HG02870 (cell line): Measurements from ENCODE around the gene XYLT1.

Experiments used
- ATAC-seq: cut with Tn5 transposase; IDR thresholded peaks from one replicate; pipeline ENCODE4 v1.9.1; 2021; ENCODE audit warnings: mild to moderate bottlenecking, moderate library complexity; ENCODE audit not compliant: unreplicated experiment

XYLT1 gene

DNA sequence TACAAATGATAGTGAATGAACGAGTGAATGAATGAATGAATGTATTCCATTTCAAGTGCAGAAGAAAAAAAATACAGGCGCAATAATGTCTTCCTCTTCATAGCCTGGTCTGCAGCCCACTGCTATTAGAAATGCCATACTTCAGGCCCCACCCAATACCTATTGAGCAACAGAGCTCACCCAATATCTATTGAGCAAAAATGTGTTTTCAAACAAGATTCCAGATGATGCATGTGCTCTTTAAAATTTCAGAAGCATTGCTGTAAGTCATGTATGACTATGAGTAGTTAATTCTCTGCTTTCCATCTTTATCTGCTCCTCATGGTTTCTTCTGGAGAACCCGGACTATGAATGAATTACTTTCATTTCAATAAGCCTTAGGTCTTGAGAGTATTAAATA lies 308.2 kb downstream of the XYLT1 start:
- ATAC-seq, result no peak

DNA sequence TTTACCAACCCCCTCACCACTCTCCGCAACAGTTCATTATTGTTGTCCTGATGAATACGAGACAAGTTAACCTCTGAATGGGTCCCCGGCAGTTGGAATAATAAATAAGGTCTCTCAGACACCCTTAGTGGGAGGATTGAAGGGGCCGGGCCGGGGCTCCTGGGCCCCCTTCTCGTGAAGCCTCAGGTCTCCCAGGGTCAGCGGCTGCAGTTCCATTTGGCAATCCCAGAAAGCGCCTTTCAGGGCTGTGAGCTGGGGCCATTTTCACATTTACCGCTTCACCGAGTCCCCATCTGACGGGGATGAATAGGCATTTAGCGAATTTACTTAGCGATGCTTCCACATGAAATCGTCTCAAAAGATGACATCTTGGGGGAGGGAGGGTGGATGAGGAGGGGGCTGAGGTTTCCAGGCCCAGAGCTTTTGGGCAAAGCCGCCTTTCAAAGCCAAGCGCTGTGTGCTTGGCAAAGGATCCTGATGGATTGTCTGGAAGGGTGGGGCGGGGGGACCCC lies 309.8 kb downstream of the XYLT1 start:
- ATAC-seq, result no peak

- no peak for ATAC-seq
Measured at GRCh38 chr16:17160285-17160853, 310.4 kb downstream of the XYLT1 start.

DNA sequence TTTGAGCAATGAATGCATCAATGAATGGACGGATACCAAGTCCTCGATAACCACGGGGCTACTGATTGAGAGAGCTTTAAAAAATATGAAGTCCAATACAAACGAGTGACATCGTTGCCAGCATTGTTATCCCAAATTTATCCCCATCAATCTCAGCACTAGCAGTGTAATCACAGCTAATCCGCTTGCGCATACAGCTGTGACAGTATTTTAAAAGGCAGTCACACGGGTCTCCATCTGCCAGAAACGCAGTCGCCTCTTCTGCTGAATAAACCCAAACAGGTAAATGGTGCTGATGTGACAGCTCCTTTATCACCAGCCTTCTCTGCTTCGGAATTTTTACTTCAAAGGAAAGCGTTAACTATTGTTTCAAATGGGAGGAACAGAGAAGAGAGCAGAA lies 311.1 kb downstream of the XYLT1 start:
- no peak for ATAC-seq

DNA sequence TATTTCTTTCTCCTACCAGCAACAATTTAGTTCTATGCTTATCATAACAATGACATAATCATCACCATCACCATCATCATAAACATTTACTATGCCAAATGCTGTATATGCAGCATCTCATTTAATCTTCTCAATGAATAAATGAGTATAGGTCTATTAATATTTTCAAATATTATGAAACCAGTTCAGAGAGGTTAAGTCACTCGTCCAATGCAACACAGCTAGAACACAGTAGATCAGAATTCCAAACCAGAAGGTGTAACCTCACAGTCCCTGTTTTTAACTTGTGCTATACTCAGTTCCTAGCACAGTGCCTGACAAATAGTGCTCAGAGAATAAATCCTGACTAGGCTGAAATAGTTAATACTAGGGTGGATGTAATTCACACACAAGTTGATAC lies 314.8 kb downstream of the XYLT1 start:
- ATAC-seq, result no peak

- ATAC-seq, result no peak
Measured at GRCh38 chr16:17155485-17155884, 315.3 kb downstream of the XYLT1 start.

DNA sequence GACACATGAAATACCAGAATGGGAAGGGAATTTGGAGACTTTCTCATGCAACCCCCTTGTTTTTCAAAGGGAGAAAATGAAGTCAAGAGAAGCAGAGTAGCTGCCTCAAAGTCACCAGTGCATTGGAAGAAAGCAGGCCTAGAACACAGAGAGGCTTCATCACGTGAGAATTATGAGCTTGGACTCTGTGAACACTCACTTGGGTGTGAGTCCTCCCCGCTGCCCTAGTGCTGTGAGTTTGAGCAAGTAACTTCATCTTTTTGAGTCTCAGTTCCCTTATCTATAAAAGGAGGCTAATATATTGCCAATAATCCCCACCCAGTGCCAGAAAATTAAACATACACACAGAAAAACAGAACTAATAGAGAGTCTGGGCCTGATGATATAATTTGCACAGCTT lies 315.8 kb downstream of the XYLT1 start:
- no peak for ATAC-seq

DNA sequence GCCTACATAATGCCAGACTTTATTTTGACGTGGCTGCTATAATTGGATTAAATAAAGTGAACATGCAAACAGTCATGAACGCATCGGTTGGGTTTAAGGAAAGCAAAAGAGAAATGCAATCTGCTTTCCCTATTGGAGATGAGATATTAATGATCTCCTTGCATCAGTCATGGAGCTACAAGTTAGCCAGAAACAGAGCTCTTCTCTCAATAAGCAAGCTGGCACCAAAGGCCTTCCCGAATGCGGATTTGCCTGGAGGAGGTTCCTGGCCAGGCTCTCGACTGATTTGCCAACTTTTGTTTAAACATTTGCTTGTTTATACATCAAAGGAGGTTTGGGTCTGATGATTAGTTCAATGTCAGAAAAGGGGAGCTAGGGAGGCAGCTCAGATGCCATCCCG lies 318.4 kb downstream of the XYLT1 start:
- no peak for ATAC-seq

- no peak for ATAC-seq
Measured at GRCh38 chr16:17151335-17151734, 319.4 kb downstream of the XYLT1 start.

- no peak for ATAC-seq
Measured at GRCh38 chr16:17149904-17150483, 320.8 kb downstream of the XYLT1 start.

GRCh38 chr16:17147942-17148341 lies 322.8 kb downstream of the XYLT1 start:
- no peak for ATAC-seq

- no peak for ATAC-seq
Measured at GRCh38 chr16:17145029-17145428, 325.7 kb downstream of the XYLT1 start.

- ATAC-seq, result no peak
Measured at GRCh38 chr16:17144431-17144830, 326.3 kb downstream of the XYLT1 start.

DNA sequence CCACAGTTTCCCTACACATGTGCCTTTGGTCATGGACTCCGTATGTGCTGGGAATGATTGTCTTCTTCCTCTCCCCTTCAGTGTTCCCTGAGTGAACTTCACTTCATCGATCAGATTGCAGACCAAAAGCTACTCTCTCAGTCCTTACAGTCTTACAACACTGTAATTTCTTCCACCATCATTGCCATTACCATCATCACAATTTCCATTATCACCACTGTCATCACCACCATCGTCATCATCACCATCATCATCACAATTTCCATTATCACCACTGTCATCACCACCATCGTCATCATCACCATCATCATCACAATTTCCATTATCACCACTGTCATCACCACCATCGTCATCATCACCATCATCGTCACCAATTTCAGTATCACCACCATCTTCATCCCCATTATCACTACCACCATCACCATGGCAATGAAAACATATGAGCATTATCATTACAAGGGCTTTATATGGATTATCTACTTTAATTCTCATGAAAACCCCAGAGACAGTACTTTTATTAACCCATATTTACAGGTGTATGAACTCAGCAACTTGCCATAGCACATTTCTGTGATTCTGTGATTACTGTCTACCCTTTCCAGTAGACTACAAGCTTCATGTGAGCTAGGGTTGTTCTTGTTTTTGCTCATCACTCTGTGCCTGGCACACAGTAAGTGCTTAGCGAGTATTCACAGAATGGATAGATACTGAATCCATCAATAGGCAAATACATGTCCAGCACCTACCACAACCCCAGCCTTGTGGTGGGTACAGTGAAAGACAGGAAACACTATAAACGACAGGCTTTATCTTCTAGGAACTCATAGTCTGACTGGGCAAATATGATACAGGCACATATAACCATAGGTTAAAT lies 327.0 kb downstream of the XYLT1 start:
- no peak for ATAC-seq

GRCh38 chr16:17138801-17139200 lies 332.0 kb downstream of the XYLT1 start:
- ATAC-seq, result no peak

DNA sequence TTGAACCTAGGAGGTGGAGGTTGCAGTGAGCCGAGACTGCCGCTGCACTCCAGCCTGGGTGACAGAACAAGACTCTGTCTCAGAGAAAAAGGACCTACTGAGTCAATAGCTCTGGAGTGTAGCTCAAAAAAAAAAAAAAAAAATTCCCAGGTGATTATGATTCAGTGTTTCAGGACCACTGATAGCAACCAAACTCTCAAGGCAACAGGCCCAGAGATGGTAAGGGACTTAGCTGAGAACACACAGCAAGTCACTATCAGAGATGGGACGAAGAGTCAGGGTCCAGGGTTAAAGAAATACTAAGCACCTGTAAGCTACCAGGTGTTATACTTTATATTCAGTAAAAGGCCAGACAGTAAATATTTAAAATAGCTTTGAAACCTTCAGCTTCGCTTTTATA lies 335.3 kb downstream of the XYLT1 start:
- no peak for ATAC-seq

DNA sequence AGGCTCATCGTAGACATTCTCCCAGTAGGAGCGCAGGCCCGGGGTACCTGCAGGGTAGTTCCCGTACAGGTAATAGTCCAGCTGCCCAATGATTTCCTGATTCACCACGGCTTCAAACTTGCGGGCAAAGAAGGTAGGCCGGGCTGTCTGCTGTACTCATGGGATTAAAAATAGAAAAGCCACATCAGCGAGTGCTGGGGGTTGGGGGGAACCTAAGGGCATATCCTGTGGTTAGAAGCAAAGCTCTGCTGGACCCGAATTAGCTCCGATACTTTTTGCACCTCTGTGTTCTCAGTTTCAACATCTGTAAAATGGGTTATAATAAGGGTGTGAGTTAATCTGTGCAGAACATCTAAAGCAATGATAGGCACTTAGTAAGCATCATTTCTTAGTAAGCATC lies 336.2 kb downstream of the XYLT1 start:
- peak; percentile 62 for ATAC-seq

DNA sequence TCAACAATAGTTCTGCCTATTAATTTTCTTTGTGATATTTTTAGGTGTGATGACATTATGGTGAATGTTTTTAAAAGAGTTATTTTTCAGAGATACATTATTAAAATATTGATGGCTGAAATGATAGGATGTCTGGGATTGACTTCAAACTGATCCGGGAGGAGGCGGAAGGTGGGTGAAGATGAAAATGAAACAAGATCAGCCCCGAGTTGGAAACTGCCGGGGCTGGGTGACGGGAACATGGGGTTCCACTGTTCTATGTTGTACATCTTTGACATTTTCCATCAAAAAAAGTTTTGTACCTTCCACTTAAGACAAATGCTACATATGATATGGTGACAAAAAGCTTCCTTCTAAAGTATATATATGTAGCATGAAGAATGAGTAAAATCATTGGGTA lies 336.9 kb downstream of the XYLT1 start:
- ATAC-seq, result no peak

GRCh38 chr16:17131351-17131750 lies 339.4 kb downstream of the XYLT1 start:
- no peak for ATAC-seq

DNA sequence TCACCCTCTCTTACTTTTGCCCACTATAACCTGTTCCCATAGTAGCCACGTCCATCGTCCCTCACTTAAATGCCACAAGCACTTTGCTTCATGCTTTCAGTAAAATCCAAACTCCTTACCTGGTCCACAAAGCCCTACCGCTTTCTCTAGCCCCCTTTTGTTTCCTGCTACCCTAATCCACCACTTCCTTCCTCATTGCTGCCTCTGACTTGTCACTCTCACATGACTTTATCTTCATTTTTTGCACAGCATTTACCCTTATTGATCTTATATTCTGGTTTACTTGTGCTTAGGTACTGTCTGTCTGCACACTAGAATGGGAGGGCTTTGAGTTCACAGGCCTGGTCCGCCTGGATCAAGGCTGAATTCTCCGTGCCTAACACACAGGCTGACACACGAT lies 340.0 kb downstream of the XYLT1 start:
- ATAC-seq, result no peak

DNA sequence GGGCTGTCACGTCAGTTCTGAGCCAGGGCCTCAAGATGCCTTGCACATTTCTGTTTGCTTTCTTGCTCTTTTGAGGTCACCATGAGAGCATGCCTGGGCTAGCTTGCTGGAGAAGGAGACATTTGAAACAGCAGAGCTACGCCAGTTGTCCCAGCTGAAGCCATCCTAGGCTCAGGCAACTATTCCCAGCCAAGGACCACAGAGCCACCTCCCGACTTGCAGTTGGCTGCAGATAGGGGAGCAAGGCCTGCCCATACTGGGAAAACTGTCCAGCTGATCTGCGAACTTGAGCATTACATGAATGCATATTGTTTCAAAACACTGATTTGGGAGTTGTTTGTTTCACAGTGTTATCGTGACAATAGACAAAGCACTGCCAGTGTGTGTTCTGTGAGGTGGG lies 340.8 kb downstream of the XYLT1 start:
- ATAC-seq, result no peak

DNA sequence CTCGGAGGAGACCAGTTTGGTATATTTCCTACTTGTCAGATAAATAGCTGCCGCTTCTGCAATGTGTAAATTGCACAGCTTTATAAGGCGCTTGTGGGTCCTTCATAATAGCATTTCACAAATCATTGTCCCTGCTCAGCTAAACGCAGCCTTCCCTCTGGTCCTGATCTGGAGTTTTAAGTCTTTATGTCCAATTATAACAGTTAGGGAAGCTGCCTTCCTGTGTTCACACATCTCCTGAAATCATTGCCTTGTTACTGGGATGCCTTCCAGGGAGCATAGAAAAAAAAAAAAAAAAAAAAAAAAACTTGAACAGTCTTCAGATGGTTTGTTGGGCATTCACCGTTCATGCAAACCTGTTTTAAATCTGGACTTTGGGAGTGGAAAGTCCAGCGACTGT lies 342.0 kb downstream of the XYLT1 start:
- no peak for ATAC-seq
